ENCODE data around the gene DAB1.

- TF ChIP-seq CTCF (IDR thresholded peaks at IDR 0.05; ENCODE audit: low read length) (no peak), EZH2 (IDR thresholded peaks at IDR 0.05; ENCODE audit: borderline replicate concordance, low read length) (no peak)
Observed at GRCh38 chr1:57447551-57447950, 23.7 kb upstream of the DAB1 start.

Measured in OCI-LY1 (cell line).